Prostate gland (tissue), 2 donors: ENCODE measurements around the gene RCAN2. TPM values are rescaled to one million over a fixed set of nuclear protein-coding genes. Genes with fewer than 3 reads are reported as not detected.

Experiments used
- DNase-seq: peaks from one replicate; pipeline ENCODE4 v3.0.0-alpha.2; 2019; ENCODE audit warnings: low spot score
- H3K27ac ChIP-seq, 2 donors: fragments of 200-600 bp; sonication (generic); 2 replicates each; pipeline ENCODE4 v1.5.1; 2017 to 2019
- H3K27me3 ChIP-seq: fragments of 200-600 bp; sonication (generic); replicated peaks from 2 replicates; pipeline ENCODE4 v1.5.1; 2019; ENCODE audit not compliant: insufficient read depth
- H3K36me3 ChIP-seq, 2 donors: fragments of 200-600 bp; sonication (generic); 1 replicate in 1 of 2; 2 replicates in 1 of 2; pipeline versions ENCODE4 v1.5.1 to v1.8.1; 2017 to 2019
- H3K4me1 ChIP-seq: fragments of 200-600 bp; sonication (generic); replicated peaks from 2 replicates; pipeline ENCODE4 v1.5.1; 2019
- H3K4me3 ChIP-seq, 2 donors: fragments of 200-600 bp; sonication (generic); 2 replicates each; pipeline ENCODE4 v1.5.1; 2017 to 2019
- H3K9me3 ChIP-seq: fragments of 200-600 bp; sonication (generic); 2 replicates; pipeline ENCODE4 v1.5.1; 2017
- CTCF ChIP-seq, 4 experiments: fragments of 200-600 bp in 2 of 4; fragments of 450-650 bp in 2 of 4; sonication (generic) in 2 of 4; IDR thresholded peaks; 1 replicate in 3 of 4; 2 replicates in 1 of 4; pipeline ENCODE4 v1.5.1; 2016 to 2019; ENCODE audit warnings: antibody characterized with exemption in 4 of 4, mild to moderate bottlenecking in 2 of 4, moderate library complexity in 2 of 4
- POLR2A ChIP-seq: fragments of 450-650 bp; IDR thresholded peaks from one replicate; pipeline ENCODE4 v1.6.1; 2016; ENCODE audit warnings: antibody characterized with exemption, mild to moderate bottlenecking
- POLR2AphosphoS5 ChIP-seq: sonication (generic); formaldehyde crosslinking; IDR thresholded peaks from one replicate; pipeline ENCODE4 v1.6.1; 2017; ENCODE audit warnings: antibody characterized with exemption
- WGBS: methylation state at CpG from one replicate; pipeline ENCODE4 v1.1.5; 2018; 5-methylcytosine and 5-hydroxymethylcytosine counted together
- intact Hi-C: fragments of 100-400 bp; cut with DNase I; formaldehyde crosslinking; loops from one replicate; pipeline ENCODE4 v1.14.2; 2022
- total RNA-seq, 2 donors: library from RNA; depleted of rRNA; stranded (reverse); fragments of >200 nt; gene quantifications; one replicate each; pipeline ENCODE4 v1.1.0, GENCODE V29; 2016

The RCAN2 gene
- total RNA-seq, 2 donors from 2014 or later = 12.3 to 14.2 TPM

- 26% methylated on average over 1 of the region's 1 CpG for WGBS
- intact Hi-C loops = no loop called here
- no peaks in the 10 kb centered on the region for H3K27me3 ChIP-seq
- TF ChIP-seq POLR2A = no peak
- no peak for TF ChIP-seq CTCF (IDR thresholded peaks at IDR 0.05)
- TF ChIP-seq POLR2AphosphoS5 = no peak
- no peak overlapping the region for H3K27ac ChIP-seq
- peaks cover 3% of the 10 kb centered on the region for H3K4me1 ChIP-seq
- H3K4me3 ChIP-seq = no peak overlapping the region
- no peaks in the 10 kb centered on the region for H3K36me3 ChIP-seq
- no peak for DNase-seq
- no peaks in the 10 kb centered on the region for H3K9me3 ChIP-seq
These were observed 299.3 kb downstream of the RCAN2 start for GRCh38 chr6:46191961-46192360.

GRCh38 chr6:46190889-46191288, 300.4 kb downstream of the RCAN2 start:
- no peaks in the 10 kb centered on the region for H3K27me3 ChIP-seq

GRCh38 chr6:46189726-46190125, 301.5 kb downstream of the RCAN2 start:
- Histone ChIP-seq H3K27ac (no peak overlapping the region), H3K36me3 (no peaks in the 10 kb centered on the region), H3K27me3 (no peaks in the 10 kb centered on the region), H3K4me1 (peaks cover 7% of the 10 kb centered on the region), H3K4me3 (no peak overlapping the region), H3K9me3 (no peaks in the 10 kb centered on the region)
- intact Hi-C loops = no loop called here
- no peak for DNase-seq
- TF ChIP-seq POLR2AphosphoS5 = no peak
- TF ChIP-seq CTCF (IDR thresholded peaks at IDR 0.05) = no peak
- WGBS = 95% methylated on average over 4 of the region's 4 CpGs

More at GRCh38 chr6:46190889-46191288, 300.4 kb downstream of the RCAN2 start:
- Histone ChIP-seq H3K4me1 (peaks cover 7% of the 10 kb centered on the region), H3K9me3 (no peaks in the 10 kb centered on the region), H3K27ac (no peak overlapping the region), H3K36me3 (no peaks in the 10 kb centered on the region), H3K4me3 (no peak overlapping the region)
- TF ChIP-seq POLR2AphosphoS5 (no peak), POLR2A (no peak), CTCF (IDR thresholded peaks at IDR 0.05) (no peak)
- 80% methylated on average over 4 of the region's 4 CpGs for WGBS
- DNase-seq = no peak
- intact Hi-C loops = no loop called here

GRCh38 chr6:46186583-46186982, 304.7 kb downstream of the RCAN2 start:
- DNase-seq = no peak
- 24% methylated on average over 1 of the region's 1 CpG for WGBS
- intact Hi-C loops = no loop called here
- TF ChIP-seq POLR2AphosphoS5 = no peak
- TF ChIP-seq POLR2A = no peak
- TF ChIP-seq CTCF (IDR thresholded peaks at IDR 0.05) = no peak
- H3K27me3 ChIP-seq = no peaks in the 10 kb centered on the region
- no peak overlapping the region for H3K27ac ChIP-seq
- no peaks in the 10 kb centered on the region for H3K9me3 ChIP-seq
- H3K4me3 ChIP-seq = no peak overlapping the region
- H3K36me3 ChIP-seq = no peaks in the 10 kb centered on the region
- H3K4me1 ChIP-seq = peaks cover 7% of the 10 kb centered on the region

GRCh38 chr6:46184114-46184513, 307.1 kb downstream of the RCAN2 start:
- TF ChIP-seq POLR2A (no peak), POLR2AphosphoS5 (no peak), CTCF (IDR thresholded peaks at IDR 0.05) (no peak)

More at GRCh38 chr6:46184114-46184513, 307.1 kb downstream of the RCAN2 start:
- Histone ChIP-seq H3K36me3 (no peaks in the 10 kb centered on the region), H3K27ac (no peak overlapping the region), H3K27me3 (no peaks in the 10 kb centered on the region), H3K9me3 (no peaks in the 10 kb centered on the region), H3K4me1 (peaks cover 7% of the 10 kb centered on the region), H3K4me3 (no peak overlapping the region)
- DNase-seq = no peak
- intact Hi-C loops = no loop called here
- 51% methylated on average over 4 of the region's 4 CpGs for WGBS
